ENCODE results near the gene STAG2. TPM values are rescaled to one million over a fixed set of nuclear protein-coding genes. Genes with fewer than 3 reads are reported as not detected.

Gene STAG2
- total and polyA plus RNA-seq, 9 donors = 47.3 to 86.5 (median 69.5) TPM

DNA sequence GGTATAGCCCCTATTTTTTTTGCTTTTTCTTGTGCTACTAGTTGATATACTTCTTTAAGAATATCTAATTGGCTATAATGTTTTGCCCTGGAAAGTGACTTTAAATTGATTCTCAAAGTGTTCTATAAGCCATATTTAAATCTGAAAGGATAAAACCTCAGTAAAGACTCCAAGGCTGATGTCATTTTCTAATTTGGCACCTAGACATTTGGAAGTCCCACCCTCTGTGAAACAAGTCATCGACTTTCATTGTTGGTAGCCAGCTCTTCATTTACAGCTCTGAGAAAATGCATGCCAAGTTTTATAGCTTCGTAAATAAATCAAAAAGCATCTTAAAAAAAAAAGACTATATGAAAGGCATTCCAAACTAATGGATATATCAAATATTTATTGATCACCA lies 18.0 kb upstream of the STAG2 start:
- no peak for DNase-seq
- no peaks in the 10 kb centered on the region for H3K4me1 ChIP-seq (ENCODE audit: control insufficient read depth, insufficient read depth, low read length)
- H3K36me3 ChIP-seq (ENCODE audit: control insufficient read depth, insufficient read depth, low read length) = no peaks in the 10 kb centered on the region
- H3K9me3 ChIP-seq (replicated peaks; ENCODE audit: control insufficient read depth, low read depth, low read length) = no peaks in the 10 kb centered on the region
- no peaks in the 10 kb centered on the region for H3K27me3 ChIP-seq (ENCODE audit: control insufficient read depth, insufficient read depth, low read length)
- WGBS (ENCODE audit: insufficient coverage) = no CpG with 5 or more reads among the region's 2 CpGs
- H3K27ac ChIP-seq (ENCODE audit: low read length) = no peak overlapping the region
- H3K4me3 ChIP-seq (ENCODE audit: low read length) = no peak overlapping the region

GRCh38 chrX:123949846-123950245 lies 11.7 kb upstream of the STAG2 start:
- no peaks in the 10 kb centered on the region for H3K36me3 ChIP-seq (ENCODE audit: control insufficient read depth, insufficient read depth, low read length)
- H3K4me1 ChIP-seq (ENCODE audit: control insufficient read depth, insufficient read depth, low read length) = no peaks in the 10 kb centered on the region
- DNase-seq = no peak
- WGBS (ENCODE audit: insufficient coverage) = no CpG with 5 or more reads among the region's 2 CpGs
- H3K27ac ChIP-seq (ENCODE audit: low read length) = no peak overlapping the region
- H3K4me3 ChIP-seq (ENCODE audit: low read length) = no peak overlapping the region
- no peaks in the 10 kb centered on the region for H3K9me3 ChIP-seq (replicated peaks; ENCODE audit: control insufficient read depth, low read depth, low read length)
- H3K27me3 ChIP-seq (ENCODE audit: control insufficient read depth, insufficient read depth, low read length) = no peaks in the 10 kb centered on the region

DNA sequence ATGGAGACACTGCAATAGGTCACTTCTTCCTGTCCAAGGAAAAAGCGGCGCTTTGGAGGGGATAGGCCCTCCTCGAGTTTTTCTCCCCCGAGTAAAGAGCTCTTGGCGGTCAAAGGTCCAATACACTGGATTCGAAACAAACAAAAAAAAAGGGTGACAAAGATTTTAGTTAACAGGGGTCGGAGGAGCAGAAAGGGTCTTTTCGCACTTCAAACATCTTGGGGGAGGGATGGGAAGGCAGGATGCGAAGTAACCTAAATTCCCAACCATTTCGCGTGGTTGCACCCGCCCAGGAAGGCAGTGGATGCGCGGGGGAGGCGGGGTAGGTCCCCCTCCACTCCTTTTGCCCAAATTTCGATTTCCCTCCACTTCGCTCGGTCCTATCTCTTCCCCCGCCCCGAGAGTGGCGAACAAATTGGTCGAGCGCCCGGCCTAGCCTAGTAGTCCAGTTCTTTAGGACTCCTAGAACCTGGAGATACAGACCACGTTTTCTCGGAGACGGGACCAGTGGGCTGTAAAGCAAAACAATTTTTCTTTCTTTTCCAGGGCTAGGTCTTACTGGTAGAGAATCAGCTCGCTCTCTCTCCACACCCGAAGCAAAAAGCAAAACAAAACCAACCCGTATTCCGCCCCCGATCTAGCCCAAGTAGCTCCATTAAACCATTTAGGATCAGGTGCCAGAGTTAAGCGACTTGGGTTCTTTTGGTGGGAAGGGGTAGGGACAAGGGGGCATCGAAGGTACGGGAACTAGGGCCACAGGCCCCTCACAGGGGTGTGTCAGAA lies 2.0 kb upstream of the STAG2 start:
- H3K9me3 ChIP-seq (replicated peaks; ENCODE audit: control insufficient read depth, low read depth, low read length) = no peaks in the 10 kb centered on the region
- H3K36me3 ChIP-seq (ENCODE audit: control insufficient read depth, insufficient read depth, low read length) = no peaks in the 10 kb centered on the region
- H3K27me3 ChIP-seq (ENCODE audit: control insufficient read depth, insufficient read depth, low read length) = peaks cover 2% of the 10 kb centered on the region
- peak; percentile 60 for DNase-seq
- H3K4me1 ChIP-seq (ENCODE audit: control insufficient read depth, insufficient read depth, low read length) = no peaks in the 10 kb centered on the region
- WGBS (ENCODE audit: insufficient coverage) = 24% methylated on average over 27 of the region's 35 CpGs
- peak overlapping the region; percentile 97 for H3K27ac ChIP-seq (ENCODE audit: low read length)
- H3K4me3 ChIP-seq (ENCODE audit: low read length) = peak overlapping the region; percentile 53

- peak overlapping the region; percentile 86 for H3K4me3 ChIP-seq (ENCODE audit: low read length)
- no peak for DNase-seq
These were observed 594 bp upstream of the STAG2 start for GRCh38 chrX:123960956-123961267.

DNA sequence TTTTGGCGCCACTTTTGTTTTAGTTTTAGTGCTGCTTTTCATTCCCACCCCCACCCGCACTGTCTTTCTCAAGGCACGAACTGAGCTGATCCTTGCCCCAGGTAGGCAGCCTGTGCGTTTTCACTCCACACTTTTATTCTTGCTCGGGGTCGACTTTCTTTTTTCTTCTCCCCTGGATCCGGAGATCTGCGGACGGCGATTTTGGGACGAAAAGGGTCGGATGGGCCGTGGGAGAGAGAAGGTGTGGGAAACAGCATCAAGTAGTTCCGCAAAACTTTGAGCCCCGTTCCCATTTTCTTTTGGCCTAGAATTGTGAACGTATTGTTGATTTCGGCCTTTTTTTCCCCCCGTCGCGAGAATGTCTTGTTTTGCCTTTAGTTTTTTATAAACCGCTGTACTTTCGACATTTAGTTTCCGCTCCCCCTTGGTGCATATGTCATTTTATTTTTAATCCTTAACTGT lies 531 bp downstream of the STAG2 start:
- WGBS (ENCODE audit: insufficient coverage) = 40% methylated on average over 9 of the region's 23 CpGs
- H3K9me3 ChIP-seq (replicated peaks; ENCODE audit: control insufficient read depth, low read depth, low read length) = no peaks in the 10 kb centered on the region
- no peak for DNase-seq
- H3K4me1 ChIP-seq (ENCODE audit: control insufficient read depth, insufficient read depth, low read length) = no peaks in the 10 kb centered on the region
- H3K27ac ChIP-seq (ENCODE audit: low read length) = peak overlapping the region; percentile 100
- peaks cover 2% of the 10 kb centered on the region for H3K27me3 ChIP-seq (ENCODE audit: control insufficient read depth, insufficient read depth, low read length)
- no peaks in the 10 kb centered on the region for H3K36me3 ChIP-seq (ENCODE audit: control insufficient read depth, insufficient read depth, low read length)
- H3K4me3 ChIP-seq (ENCODE audit: low read length) = peak overlapping the region; percentile 86

More at GRCh38 chrX:123960956-123961267, 594 bp upstream of the STAG2 start:
- no peaks in the 10 kb centered on the region for H3K4me1 ChIP-seq (ENCODE audit: control insufficient read depth, insufficient read depth, low read length)
- WGBS (ENCODE audit: insufficient coverage) = 0% methylated on average over 1 of the region's 13 CpGs
- H3K9me3 ChIP-seq (replicated peaks; ENCODE audit: control insufficient read depth, low read depth, low read length) = no peaks in the 10 kb centered on the region
- H3K27me3 ChIP-seq (ENCODE audit: control insufficient read depth, insufficient read depth, low read length) = peaks cover 2% of the 10 kb centered on the region
- no peaks in the 10 kb centered on the region for H3K36me3 ChIP-seq (ENCODE audit: control insufficient read depth, insufficient read depth, low read length)
- peak overlapping the region; percentile 100 for H3K27ac ChIP-seq (ENCODE audit: low read length)

DNA sequence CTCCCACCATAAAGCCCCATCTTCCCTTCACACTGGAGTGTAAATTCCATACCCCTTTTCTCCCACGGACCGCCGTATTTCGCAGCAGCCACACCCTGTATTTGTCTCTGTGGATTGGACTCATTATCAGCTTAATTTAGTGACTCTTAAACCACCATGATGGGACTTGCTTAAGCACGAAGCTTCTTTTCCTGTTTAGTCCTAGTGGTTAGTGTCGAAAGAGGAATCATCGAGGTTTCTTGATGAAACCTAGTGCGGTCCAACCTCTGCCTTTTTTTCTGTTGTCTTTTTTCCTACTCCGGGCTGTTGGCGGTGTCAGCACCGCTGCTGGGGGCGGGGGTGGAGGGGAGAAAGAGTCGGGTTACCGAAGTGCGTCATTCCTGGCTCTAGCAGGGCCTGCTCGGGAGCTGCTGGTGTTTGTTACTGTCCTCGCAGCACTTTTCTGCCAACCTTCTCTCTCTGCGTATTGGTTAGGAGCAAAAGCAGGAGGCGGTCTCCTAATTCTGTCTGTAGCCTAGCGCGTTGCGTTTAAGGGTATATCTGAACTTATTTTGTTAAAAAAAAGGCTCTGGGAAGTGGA lies 1.4 kb downstream of the STAG2 start:
- peaks cover 2% of the 10 kb centered on the region for H3K27me3 ChIP-seq (ENCODE audit: control insufficient read depth, insufficient read depth, low read length)
- peak; percentile 98 for DNase-seq
- H3K4me1 ChIP-seq (ENCODE audit: control insufficient read depth, insufficient read depth, low read length) = no peaks in the 10 kb centered on the region
- peak overlapping the region; percentile 86 for H3K4me3 ChIP-seq (ENCODE audit: low read length)
- no peaks in the 10 kb centered on the region for H3K36me3 ChIP-seq (ENCODE audit: control insufficient read depth, insufficient read depth, low read length)
- H3K9me3 ChIP-seq (replicated peaks; ENCODE audit: control insufficient read depth, low read depth, low read length) = no peaks in the 10 kb centered on the region
- peak overlapping the region; percentile 100 for H3K27ac ChIP-seq (ENCODE audit: low read length)
- WGBS (ENCODE audit: insufficient coverage) = 34% methylated on average over 10 of the region's 22 CpGs

DNA sequence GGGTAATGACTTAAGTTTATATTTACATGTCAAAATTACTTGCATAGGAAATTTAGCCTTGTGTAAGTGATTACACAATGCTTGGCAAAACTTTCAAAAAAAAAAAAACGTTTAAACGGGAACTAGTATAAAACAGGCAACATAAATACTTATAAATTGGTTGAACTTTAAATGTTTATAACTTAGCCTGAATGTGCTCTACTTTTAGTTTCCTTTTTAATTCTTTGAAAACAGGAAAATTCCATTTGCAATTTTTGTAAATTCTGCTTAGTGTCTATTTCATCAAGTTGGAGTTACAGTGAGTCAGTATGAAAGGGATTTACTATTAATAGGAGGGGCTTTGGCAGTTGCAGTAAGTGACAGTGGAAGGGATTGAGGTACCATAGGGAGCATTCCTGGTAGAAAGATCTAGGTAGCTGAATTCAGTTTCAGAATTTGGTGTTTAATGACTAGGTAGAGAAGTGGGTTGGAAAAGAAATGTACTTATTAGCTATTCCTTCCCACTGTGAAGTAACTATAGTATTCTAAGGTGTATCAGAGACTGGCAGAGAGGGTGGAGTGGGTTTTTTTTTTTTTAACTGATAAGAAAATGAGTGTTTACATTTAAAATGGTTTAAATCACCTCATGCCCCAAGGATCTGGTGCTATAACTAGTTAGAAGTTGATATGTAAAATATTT lies 2.8 kb downstream of the STAG2 start:
- H3K4me3 ChIP-seq (ENCODE audit: low read length) = no peak overlapping the region
- DNase-seq = peak; percentile 38
- no CpG with 5 or more reads among the region's 2 CpGs for WGBS (ENCODE audit: insufficient coverage)

GRCh38 chrX:123965712-123966111 lies 4.2 kb downstream of the STAG2 start:
- WGBS (ENCODE audit: insufficient coverage) = 92% methylated on average over 2 of the region's 6 CpGs
- Histone ChIP-seq H3K4me3 (ENCODE audit: low read length) (no peak overlapping the region), H3K27ac (ENCODE audit: low read length) (no peak overlapping the region), H3K27me3 (ENCODE audit: control insufficient read depth, insufficient read depth, low read length) (no peaks in the 10 kb centered on the region), H3K9me3 (replicated peaks; ENCODE audit: control insufficient read depth, low read depth, low read length) (no peaks in the 10 kb centered on the region), H3K4me1 (ENCODE audit: control insufficient read depth, insufficient read depth, low read length) (no peaks in the 10 kb centered on the region), H3K36me3 (ENCODE audit: control insufficient read depth, insufficient read depth, low read length) (no peaks in the 10 kb centered on the region)
- DNase-seq = no peak

More for the DNA sequence above, 2.8 kb downstream of the STAG2 start:
- Histone ChIP-seq H3K4me1 (ENCODE audit: control insufficient read depth, insufficient read depth, low read length) (no peaks in the 10 kb centered on the region), H3K36me3 (ENCODE audit: control insufficient read depth, insufficient read depth, low read length) (no peaks in the 10 kb centered on the region), H3K27ac (ENCODE audit: low read length) (peak overlapping the region; percentile 100), H3K9me3 (replicated peaks; ENCODE audit: control insufficient read depth, low read depth, low read length) (no peaks in the 10 kb centered on the region), H3K27me3 (ENCODE audit: control insufficient read depth, insufficient read depth, low read length) (peaks cover 2% of the 10 kb centered on the region)

GRCh38 chrX:123967497-123967896 lies 6.0 kb downstream of the STAG2 start:
- WGBS (ENCODE audit: insufficient coverage) = no CpG with 5 or more reads among the region's 7 CpGs
- Histone ChIP-seq H3K36me3 (ENCODE audit: control insufficient read depth, insufficient read depth, low read length) (no peaks in the 10 kb centered on the region), H3K4me3 (ENCODE audit: low read length) (no peak overlapping the region), H3K9me3 (replicated peaks; ENCODE audit: control insufficient read depth, low read depth, low read length) (no peaks in the 10 kb centered on the region), H3K4me1 (ENCODE audit: control insufficient read depth, insufficient read depth, low read length) (no peaks in the 10 kb centered on the region), H3K27me3 (ENCODE audit: control insufficient read depth, insufficient read depth, low read length) (no peaks in the 10 kb centered on the region), H3K27ac (ENCODE audit: low read length) (no peak overlapping the region)
- no peak for DNase-seq

DNA sequence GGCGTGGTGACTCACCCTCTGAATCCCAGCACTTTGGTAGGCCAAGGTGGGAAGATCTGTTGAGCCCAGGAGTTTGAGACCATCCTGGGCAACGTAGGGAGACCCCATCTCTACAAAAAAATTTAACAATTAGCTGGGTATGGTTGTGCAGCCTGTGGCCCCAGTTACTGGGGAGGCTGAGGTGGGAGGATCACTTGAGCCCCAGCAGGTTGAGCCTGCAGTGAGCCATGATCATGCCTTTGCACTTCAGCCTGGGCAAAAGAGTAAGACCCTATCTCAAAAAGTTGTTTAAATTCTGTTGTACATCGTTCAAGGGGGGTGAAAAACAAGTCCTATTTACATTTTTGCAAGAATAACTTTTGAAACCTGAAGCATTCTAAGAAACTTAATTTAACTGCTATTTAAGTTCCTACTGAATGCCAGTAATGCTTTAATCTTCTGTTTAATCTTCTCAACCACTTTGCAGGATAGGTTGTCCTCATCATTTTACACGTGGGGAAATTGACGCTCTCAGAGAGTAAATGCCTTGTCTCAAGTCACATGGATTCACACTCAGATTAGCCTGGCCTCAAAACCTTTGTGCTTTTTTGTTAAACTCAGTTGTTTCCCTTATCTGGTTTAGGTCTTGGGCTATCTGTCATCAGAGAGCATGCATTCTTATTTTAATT lies 7.0 kb downstream of the STAG2 start:
- Histone ChIP-seq H3K4me1 (ENCODE audit: control insufficient read depth, insufficient read depth, low read length) (no peaks in the 10 kb centered on the region), H3K27ac (ENCODE audit: low read length) (no peak overlapping the region), H3K4me3 (ENCODE audit: low read length) (no peak overlapping the region), H3K36me3 (ENCODE audit: control insufficient read depth, insufficient read depth, low read length) (no peaks in the 10 kb centered on the region), H3K27me3 (ENCODE audit: control insufficient read depth, insufficient read depth, low read length) (no peaks in the 10 kb centered on the region), H3K9me3 (replicated peaks; ENCODE audit: control insufficient read depth, low read depth, low read length) (no peaks in the 10 kb centered on the region)
- DNase-seq = no peak
- 57% methylated on average over 2 of the region's 5 CpGs for WGBS (ENCODE audit: insufficient coverage)

All from muscle of leg (tissue), 11 donors.